CD1c-positive myeloid dendritic cell (primary cell): ENCODE results near the gene SMOC1.

Source experiments
- DNase-seq: peaks from one replicate; pipeline ENCODE4 v3.0.0-alpha.2; 2016; ENCODE audit errors: extremely low spot score

Gene SMOC1

DNA sequence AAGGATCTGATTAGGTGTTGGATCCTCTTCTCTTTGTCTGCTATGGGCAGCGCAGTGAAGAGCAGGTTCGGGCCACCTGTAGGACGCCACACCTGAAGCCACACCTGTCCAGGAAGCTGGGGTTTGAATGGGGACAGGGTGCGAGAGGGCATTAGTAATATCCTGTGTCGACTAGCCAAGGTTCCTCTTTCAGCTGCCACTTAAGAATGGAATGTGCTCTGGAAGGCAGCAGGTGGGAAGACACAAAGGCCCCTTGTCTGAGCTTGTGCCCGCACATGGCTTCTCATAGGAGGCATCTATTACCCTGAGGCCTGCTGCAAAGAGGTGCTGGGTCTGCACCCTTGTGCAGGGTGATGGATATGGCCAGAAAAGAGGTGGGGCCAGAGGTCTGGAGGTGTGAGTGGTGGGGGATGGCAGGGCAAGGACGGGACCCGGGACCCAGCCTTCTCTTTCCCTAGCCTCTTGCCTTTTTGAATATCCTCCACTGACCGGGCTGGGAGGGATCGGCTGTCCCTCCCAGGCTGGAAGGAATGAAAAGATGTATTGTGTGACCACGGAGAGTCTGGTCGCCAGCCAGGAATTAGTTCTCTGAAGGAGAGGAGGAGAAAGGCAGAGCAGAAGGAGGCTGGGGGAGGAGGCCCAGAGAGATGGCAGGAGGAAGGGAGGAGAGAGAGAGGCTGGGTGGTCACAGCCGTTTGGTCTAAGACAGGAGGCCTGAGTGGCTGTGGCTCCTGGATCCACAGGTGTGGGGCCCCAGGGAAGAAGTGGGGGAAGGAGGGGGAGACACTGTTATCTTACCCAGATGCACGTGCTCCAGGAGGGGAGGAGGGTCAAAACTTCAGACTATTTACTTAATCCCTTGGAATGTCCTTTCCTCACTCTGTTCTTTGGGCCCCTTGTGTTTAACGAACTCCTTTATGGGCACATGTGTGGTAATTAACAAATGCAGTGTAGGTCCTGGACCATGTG is 101.5 kb downstream of the SMOC1 start:
- DNase-seq: no peak

GRCh38 chr14:69982220-69982839 is 103.1 kb downstream of the SMOC1 start:
- DNase-seq: no peak

DNA sequence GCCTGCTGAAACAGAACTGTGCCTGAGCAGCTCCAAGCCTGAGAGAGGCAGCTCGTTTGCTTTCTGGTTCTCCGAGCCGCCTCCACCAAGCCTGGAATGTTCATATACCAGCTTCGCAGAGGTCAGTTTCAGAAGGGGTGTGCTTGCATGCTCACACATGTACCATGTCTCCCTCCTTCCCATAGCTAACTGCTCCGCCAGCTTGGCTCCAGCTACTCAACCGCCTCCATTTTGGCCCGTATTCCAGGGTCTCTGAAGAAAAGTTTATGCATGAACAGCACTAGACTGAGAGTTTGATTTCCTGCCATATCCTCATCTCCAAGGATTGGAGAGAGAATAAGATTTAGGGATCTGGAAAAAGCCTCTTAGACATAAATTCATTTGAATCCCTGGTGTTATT is 103.7 kb downstream of the SMOC1 start:
- DNase-seq: no peak

DNA sequence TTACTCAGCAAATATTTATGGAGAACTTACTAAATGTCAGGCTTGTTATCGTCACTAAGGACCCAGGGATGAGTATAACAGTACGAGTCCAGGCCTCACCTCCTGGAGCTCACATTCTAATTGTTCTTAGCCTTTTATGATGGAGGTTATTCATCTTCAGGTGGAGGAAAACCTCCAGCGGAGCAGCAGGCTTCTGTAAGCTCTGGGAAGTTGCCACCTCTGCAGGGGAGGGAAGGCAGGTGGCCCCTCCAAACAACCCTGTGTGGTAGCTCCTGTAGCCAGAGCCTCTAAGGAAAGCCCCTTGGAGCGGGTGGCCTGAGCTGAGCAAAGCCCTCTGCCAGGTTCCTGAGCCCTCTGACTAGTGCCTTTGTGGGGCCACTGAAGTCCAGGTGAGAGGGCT is 104.1 kb downstream of the SMOC1 start:
- DNase-seq: no peak

DNA sequence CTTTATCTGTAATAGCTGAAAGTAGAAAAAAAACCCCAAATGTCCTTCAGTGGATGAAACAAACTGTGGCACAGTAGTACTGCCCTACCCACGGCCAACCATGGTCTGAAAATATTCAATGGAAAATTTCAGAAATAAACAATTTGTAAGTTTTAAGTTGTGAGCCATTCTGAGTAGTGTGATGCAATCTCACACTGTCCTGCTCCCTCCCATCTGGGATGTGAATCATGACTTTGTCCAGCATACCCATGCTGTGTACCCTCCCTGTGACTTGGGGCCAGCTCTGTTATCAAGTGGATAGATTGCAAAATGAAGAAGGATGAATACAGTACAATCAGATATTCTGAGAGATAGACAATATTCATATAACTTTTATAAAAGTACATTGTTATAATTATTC is 106.2 kb downstream of the SMOC1 start:
- DNase-seq: no peak

GRCh38 chr14:69986336-69986735 is 107.1 kb downstream of the SMOC1 start:
- no peak for DNase-seq

DNA sequence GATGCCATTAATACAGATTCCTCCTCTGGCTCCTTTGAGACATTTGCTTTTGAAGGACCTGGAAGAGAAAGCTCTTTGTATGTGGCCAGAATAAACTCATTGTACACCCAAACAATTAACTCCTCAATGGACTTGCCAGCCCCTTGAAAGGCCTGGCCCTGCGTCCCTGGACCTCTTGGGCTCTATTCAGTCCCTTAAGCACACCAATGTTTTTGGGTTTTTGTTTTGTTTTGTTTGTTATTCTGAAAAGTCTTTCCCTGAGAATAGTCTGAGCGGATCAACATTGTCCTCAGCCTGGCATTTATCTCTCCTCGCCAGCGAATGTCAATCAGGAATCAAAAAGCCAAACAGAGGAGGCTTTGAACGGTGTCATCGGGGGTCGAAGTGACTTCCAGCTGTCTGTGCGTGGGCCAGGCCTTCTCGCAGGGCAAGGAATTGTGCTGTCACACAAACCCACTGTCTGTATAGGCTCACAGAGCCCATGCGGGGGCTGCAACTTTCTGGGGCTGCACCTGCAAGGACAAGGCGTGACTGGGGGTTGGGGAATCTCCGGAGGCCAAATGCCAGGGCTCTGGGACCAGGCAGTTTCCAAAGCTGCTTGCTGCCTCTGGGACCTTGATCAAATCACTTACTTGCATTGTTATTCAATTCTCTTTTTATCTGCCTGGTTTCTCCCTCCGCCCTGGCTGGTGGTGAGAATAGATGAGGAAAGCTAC is 108.3 kb downstream of the SMOC1 start:
- DNase-seq: no peak

GRCh38 chr14:69988979-69989378 is 109.8 kb downstream of the SMOC1 start:
- DNase-seq: no peak

DNA sequence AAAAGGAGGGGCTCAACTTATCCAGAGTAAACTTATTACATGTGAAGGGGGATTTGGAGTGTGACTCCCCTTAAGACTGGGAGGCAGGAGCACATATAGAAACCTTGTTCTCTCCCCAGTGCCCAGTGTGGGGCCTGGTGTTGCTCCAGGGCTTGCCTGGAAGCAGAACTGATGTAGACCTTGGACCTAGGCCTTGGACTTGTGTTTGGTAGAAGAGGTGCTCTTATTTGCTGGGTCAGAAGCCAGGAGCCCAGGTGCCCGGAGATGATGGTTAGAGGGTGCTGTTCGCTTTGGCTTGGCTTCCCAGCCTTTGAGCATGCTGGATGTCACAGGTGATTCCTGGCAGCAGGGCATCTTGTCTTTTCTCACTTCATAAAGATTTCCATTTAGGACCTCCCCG is 110.4 kb downstream of the SMOC1 start:
- DNase-seq: no peak

DNA sequence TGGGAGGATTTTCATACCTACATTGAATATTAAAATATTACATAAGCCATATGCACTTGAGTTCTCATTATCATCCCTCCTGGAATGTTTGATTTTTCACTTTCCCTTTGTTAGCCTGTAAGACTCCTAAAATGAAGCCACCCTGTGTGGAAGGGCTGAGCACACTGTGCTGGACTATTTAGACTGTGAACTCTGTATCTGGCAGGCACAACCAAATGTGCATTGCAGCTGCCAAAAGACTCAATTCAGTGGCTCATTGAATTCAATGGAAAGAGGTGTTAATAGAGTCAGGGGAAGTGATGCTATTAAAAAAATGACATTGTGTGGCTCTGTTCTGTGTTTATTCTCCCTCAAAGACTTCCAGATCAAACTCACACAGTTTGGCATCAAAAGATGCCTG is 111.1 kb downstream of the SMOC1 start:
- DNase-seq: no peak

- DNase-seq: no peak
Observed at GRCh38 chr14:69991422-69991821, 112.2 kb downstream of the SMOC1 start.

GRCh38 chr14:69992564-69992963 is 113.3 kb downstream of the SMOC1 start:
- DNase-seq: no peak

DNA sequence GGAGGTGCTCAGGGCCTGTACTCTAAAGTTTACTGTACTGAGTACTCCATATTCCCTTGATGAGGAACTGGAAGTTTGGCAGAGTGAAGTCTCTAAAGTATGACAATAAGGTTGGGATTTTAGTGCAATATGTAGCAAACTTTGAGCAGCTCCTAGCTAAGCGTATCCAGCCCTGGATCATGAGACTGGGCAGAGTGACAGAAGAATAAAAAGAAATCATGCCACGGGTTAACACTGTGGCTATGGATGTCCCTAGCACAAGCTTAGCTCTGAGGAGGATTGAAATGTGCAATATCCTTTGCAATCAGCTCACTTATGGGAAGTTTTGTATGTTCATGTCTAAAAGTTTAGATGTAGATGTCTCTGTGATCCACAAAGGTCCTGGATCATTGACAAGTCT is 114.1 kb downstream of the SMOC1 start:
- no peak for DNase-seq

DNA sequence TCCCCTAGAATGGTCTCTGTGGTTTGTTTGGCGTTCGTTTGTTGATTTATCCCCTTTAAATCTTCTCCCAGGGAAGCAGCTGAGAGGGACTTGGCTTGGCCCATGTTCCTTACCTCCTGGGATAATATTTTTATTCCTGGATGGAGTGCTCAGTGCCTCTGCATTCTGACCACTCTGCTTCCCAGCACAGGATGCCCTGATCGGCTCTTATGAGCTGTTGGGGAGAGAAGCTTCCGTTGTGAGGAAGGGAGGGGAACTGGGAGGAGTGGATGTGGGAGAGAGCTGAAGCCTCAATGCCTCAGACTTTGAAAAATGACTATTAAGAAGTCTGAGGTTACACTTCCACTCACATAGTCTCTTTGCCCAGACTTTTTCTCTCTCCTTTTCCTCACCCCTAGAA is 114.8 kb downstream of the SMOC1 start:
- no peak for DNase-seq

DNA sequence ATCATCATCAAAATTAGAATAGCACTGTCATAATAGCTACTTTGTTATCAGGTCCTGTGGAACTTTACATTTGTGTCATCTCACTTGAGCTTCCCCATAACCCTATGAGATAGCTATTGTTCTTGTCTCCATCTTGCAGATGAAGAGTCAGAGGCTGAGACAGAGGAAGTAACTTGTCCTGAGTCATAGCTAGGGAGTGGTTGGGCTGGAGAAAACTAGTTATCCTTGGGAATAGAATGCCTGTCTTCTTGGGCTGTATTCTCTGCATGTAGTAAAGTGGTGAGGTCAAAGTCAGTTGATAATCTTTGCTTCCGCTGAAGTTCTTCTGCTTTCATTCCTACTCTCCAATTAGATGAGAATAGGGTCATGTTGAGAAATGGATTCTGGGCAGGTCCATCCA is 117.0 kb downstream of the SMOC1 start:
- DNase-seq: peak; percentile 5

DNA sequence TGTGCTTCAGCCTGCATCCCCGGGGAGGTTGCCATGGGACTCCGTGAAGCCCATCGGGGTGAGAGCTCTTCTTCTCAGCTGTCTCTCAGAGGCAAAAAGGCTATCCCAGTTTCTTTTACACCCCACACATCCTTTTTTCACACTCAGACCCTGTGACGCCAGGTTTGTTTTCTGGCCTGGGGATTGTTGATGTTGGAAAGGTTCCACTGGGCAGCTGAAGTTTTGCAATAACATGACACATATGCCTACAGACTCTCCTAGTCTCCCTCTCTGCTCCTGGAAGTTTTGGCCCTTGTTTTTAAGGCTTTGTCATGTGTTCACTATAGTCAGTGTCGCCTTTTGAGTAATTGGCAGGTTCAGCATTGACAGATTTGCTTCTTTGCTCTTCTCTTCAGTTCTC is 118.6 kb downstream of the SMOC1 start:
- no peak for DNase-seq

DNA sequence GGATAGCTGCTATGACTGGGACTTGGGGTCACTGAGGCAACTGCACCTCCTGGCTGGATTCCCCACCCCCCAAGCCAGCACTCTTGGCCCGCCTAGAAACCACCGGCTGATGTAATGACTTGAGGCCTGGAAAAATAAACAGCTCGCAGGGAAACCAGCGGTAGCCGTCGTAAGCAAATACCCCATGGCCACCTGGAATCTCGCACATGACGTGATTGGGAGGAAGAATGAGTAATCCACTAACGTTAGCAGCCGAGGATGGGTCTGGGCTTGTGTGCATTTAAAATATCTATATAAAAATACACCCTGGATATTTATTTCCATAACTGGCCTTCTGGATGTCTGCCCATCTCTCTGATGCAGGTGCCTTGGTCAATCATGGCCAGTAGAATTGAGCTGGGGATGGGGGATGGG is 120.1 kb downstream of the SMOC1 start:
- DNase-seq: no peak

DNA sequence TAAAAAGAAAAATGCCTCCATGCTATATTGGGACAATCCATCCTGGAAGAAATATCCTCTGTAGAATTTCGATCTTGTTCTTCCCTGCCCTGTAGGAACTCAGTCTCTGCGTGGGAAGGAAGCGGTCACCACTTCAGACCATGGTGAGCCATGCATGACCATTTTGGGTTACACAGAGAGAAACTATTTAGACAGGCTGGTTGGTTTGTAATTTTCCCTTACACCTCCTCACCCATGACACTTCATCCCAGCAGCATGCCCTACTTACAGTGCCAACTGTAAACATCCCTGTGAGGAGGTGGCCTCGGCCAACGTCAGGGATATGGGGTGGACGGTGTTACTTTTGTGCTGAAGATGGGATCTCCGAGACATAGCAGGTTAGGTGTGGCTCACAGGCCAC is 121.4 kb downstream of the SMOC1 start:
- no peak for DNase-seq

DNA sequence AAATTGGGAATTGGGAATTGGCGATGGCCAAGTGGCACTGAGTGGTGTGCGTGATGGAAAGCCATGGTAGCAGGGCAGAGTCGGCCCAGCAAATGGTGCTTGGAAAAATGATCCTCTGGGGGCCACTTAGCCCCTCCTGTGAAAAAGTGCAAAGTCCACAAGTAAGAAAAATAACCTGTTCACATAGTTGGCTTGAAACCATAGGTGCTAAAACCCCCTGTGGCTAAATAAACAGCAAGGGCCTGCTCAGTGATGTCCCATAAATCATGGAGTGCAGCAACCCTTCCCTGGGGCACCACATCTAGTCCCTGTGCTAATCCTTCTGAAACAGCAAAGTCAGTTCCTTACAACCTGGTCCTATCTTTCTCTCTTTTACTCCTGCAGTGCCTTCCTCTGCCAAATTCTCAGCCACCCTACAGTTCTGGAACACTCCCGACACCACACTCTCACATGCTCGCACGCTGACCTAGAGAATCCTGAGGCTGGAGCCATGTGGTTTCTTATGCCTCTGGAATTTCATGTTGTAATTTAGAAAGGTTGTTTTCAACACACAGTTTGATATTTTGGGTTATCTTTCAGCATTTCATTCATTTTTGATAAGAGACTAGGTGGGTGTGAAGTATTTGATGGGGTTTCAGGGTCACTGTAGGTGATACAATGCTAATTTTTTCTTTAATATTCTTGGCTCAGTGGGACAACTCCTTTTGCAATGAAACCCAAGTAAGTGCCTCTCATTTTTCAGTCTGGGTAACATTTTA is 123.6 kb downstream of the SMOC1 start:
- DNase-seq: no peak

- DNase-seq: no peak
Observed at GRCh38 chr14:70004791-70005190, 125.6 kb downstream of the SMOC1 start.

- DNase-seq: no peak
Observed at GRCh38 chr14:70005281-70005805, 126.1 kb downstream of the SMOC1 start.

- no peak for DNase-seq
Observed at GRCh38 chr14:70006699-70007098, 127.5 kb downstream of the SMOC1 start.
